ENCODE results near the gene SLC6A8.
A peak's percentile ranks its signal among the peaks of the same experiment; 100 is the strongest.

SLC6A8 gene

GRCh38 chrX:153707406-153707805, 19.7 kb downstream of the SLC6A8 start:
- TF ChIP-seq Cebpa-rat (IDR thresholded peaks at IDR 0.05): no peak
- Histone ChIP-seq H3K4me2 (no peak overlapping the region), H3K27ac (no peak overlapping the region), H3K9me3 (no peaks in the 10 kb centered on the region), H3K4me3 (no peak overlapping the region), H3K36me3 (peaks cover 82% of the 10 kb centered on the region), H3K27me3 (peaks cover 86% of the 10 kb centered on the region), H4K20me1 (peaks cover 100% of the 10 kb centered on the region), H3K9ac (no peak overlapping the region), H3K4me1 (peaks cover 8% of the 10 kb centered on the region; the same call in 1 of the 2 replicates)

- Histone ChIP-seq H3K36me3 (peaks cover 82% of the 10 kb centered on the region), H3K4me2 (0 out of 2 replicates have a peak overlapping the region, but pooled peaks have one; percentile 26), H4K20me1 (peaks cover 100% of the 10 kb centered on the region), H3K4me3 (no peak overlapping the region), H3K27me3 (peaks cover 80% of the 10 kb centered on the region), H3K9ac (no peak overlapping the region), H3K4me1 (peaks cover 8% of the 10 kb centered on the region; the same call in 1 of the 2 replicates), H3K9me3 (no peaks in the 10 kb centered on the region), H3K27ac (no peak overlapping the region)
- no peak for TF ChIP-seq Cebpa-rat (IDR thresholded peaks at IDR 0.05)
Observed at GRCh38 chrX:153708415-153708814, 20.7 kb downstream of the SLC6A8 start.

- no peak overlapping the region for H3K4me2 ChIP-seq
- peaks cover 78% of the 10 kb centered on the region for H3K27me3 ChIP-seq
- TF ChIP-seq Cebpa-rat (IDR thresholded peaks at IDR 0.05): no peak
- no peak overlapping the region for H3K9ac ChIP-seq
- peaks cover 79% of the 10 kb centered on the region for H3K36me3 ChIP-seq
- H3K4me1 ChIP-seq: peaks cover 8% of the 10 kb centered on the region; the same call in 1 of the 2 replicates
- no peaks in the 10 kb centered on the region for H3K9me3 ChIP-seq
- H3K4me3 ChIP-seq: no peak overlapping the region
- H3K27ac ChIP-seq: no peak overlapping the region
- peaks cover 96% of the 10 kb centered on the region for H4K20me1 ChIP-seq
Observed at GRCh38 chrX:153709726-153710674, 22.3 kb downstream of the SLC6A8 start.

- Histone ChIP-seq H3K27me3 (peaks cover 67% of the 10 kb centered on the region), H3K27ac (no peak overlapping the region), H3K4me1 (peaks cover 17% of the 10 kb centered on the region), H3K36me3 (peaks cover 85% of the 10 kb centered on the region), H3K4me2 (no peak overlapping the region), H3K4me3 (no peak overlapping the region), H4K20me1 (peaks cover 95% of the 10 kb centered on the region), H3K9me3 (no peaks in the 10 kb centered on the region), H3K9ac (no peak overlapping the region)
- no peak for TF ChIP-seq Cebpa-rat (IDR thresholded peaks at IDR 0.05)
Observed at GRCh38 chrX:153714256-153714655, 26.5 kb downstream of the SLC6A8 start.

- Histone ChIP-seq H3K4me3 (no peak overlapping the region), H3K4me2 (peak overlapping the region; percentile 40), H3K27ac (no peak overlapping the region), H3K27me3 (peaks cover 74% of the 10 kb centered on the region), H3K36me3 (peaks cover 74% of the 10 kb centered on the region), H3K9me3 (no peaks in the 10 kb centered on the region), H4K20me1 (peaks cover 95% of the 10 kb centered on the region), H3K4me1 (peaks cover 28% of the 10 kb centered on the region), H3K9ac (no peak overlapping the region)
- no peak for TF ChIP-seq Cebpa-rat (IDR thresholded peaks at IDR 0.05)
Observed at GRCh38 chrX:153717445-153717844, 29.7 kb downstream of the SLC6A8 start.

GRCh38 chrX:153719238-153719637, 31.5 kb downstream of the SLC6A8 start:
- Histone ChIP-seq H4K20me1 (peaks cover 95% of the 10 kb centered on the region), H3K4me2 (no peak overlapping the region), H3K9ac (no peak overlapping the region), H3K4me3 (no peak overlapping the region), H3K27ac (no peak overlapping the region), H3K4me1 (peaks cover 30% of the 10 kb centered on the region), H3K27me3 (peaks cover 75% of the 10 kb centered on the region), H3K36me3 (peaks cover 59% of the 10 kb centered on the region), H3K9me3 (peaks cover 15% of the 10 kb centered on the region; the same call in 1 of the 2 replicates)
- no peak for TF ChIP-seq Cebpa-rat (IDR thresholded peaks at IDR 0.05)

- Histone ChIP-seq H3K4me2 (no peak overlapping the region), H3K27ac (no peak overlapping the region), H3K4me1 (peaks cover 30% of the 10 kb centered on the region), H4K20me1 (peaks cover 91% of the 10 kb centered on the region), H3K36me3 (peaks cover 54% of the 10 kb centered on the region), H3K9me3 (peaks cover 17% of the 10 kb centered on the region), H3K27me3 (peaks cover 70% of the 10 kb centered on the region), H3K9ac (no peak overlapping the region), H3K4me3 (no peak overlapping the region)
- no peak for TF ChIP-seq Cebpa-rat (IDR thresholded peaks at IDR 0.05)
Observed at GRCh38 chrX:153719701-153720100, 32.0 kb downstream of the SLC6A8 start.

- Histone ChIP-seq H3K27me3 (peaks cover 47% of the 10 kb centered on the region), H3K4me2 (peak overlapping the region; percentile 92), H3K9me3 (peaks cover 42% of the 10 kb centered on the region), H3K36me3 (peaks cover 34% of the 10 kb centered on the region), H3K4me3 (peak overlapping the region; percentile 76), H3K9ac (peak overlapping the region; percentile 90), H4K20me1 (peaks cover 59% of the 10 kb centered on the region), H3K4me1 (peaks cover 44% of the 10 kb centered on the region), H3K27ac (peak overlapping the region; percentile 88)
- no peak for TF ChIP-seq Cebpa-rat (IDR thresholded peaks at IDR 0.05)
Observed at GRCh38 chrX:153722704-153723350, 35.1 kb downstream of the SLC6A8 start.

- Histone ChIP-seq H3K36me3 (peaks cover 28% of the 10 kb centered on the region), H4K20me1 (peaks cover 57% of the 10 kb centered on the region), H3K9me3 (peaks cover 42% of the 10 kb centered on the region), H3K4me3 (peak overlapping the region; percentile 76), H3K4me2 (peak overlapping the region; percentile 92), H3K9ac (peak overlapping the region; percentile 90), H3K27me3 (peaks cover 46% of the 10 kb centered on the region), H3K27ac (peak overlapping the region; percentile 88), H3K4me1 (peaks cover 44% of the 10 kb centered on the region)
- no peak for TF ChIP-seq Cebpa-rat (IDR thresholded peaks at IDR 0.05)
Observed at GRCh38 chrX:153723351-153724251, 35.9 kb downstream of the SLC6A8 start.
